ENCODE results near the gene GIT2. TPM values are rescaled to one million over a fixed set of nuclear protein-coding genes. Genes with fewer than 3 reads are reported as not detected.
"Not testable (repeated sequence)": the region's sequence is repeated elsewhere in the genome, so short reads cannot be mapped to it uniquely, and the experiment has no call there.

Gene GIT2
- total RNA-seq, 1 experiment from 2014 or later, result 23.0 TPM

GRCh38 chr12:109986236-109986635, 9.9 kb downstream of the GIT2 start:
- DNase-seq (ENCODE audit: extremely low read depth, low read depth), result not testable (repeated sequence)

- no peak for DNase-seq (ENCODE audit: extremely low read depth, low read depth)
These were observed 12.6 kb downstream of the GIT2 start for GRCh38 chr12:109983432-109984142.

- no peak for DNase-seq (ENCODE audit: extremely low read depth, low read depth)
These were observed 14.0 kb downstream of the GIT2 start for GRCh38 chr12:109982210-109982609.

- DNase-seq (ENCODE audit: extremely low read depth, low read depth), result no peak
These were observed 14.9 kb downstream of the GIT2 start for GRCh38 chr12:109981311-109981710.

GRCh38 chr12:109972821-109973220, 23.3 kb downstream of the GIT2 start:
- no peak for DNase-seq (ENCODE audit: extremely low read depth, low read depth)

GRCh38 chr12:109968801-109969200, 27.4 kb downstream of the GIT2 start:
- DNase-seq (ENCODE audit: extremely low read depth, low read depth), result no peak

- no peak for DNase-seq (ENCODE audit: extremely low read depth, low read depth)
These were observed 28.1 kb downstream of the GIT2 start for GRCh38 chr12:109968032-109968420.

GRCh38 chr12:109967383-109968031, 28.7 kb downstream of the GIT2 start:
- no peak for DNase-seq (ENCODE audit: extremely low read depth, low read depth)

- DNase-seq (ENCODE audit: extremely low read depth, low read depth), result no peak
These were observed 29.6 kb downstream of the GIT2 start for GRCh38 chr12:109966546-109966945.

- DNase-seq (ENCODE audit: extremely low read depth, low read depth), result no peak
These were observed 32.3 kb downstream of the GIT2 start for GRCh38 chr12:109963743-109964429.

- DNase-seq (ENCODE audit: extremely low read depth, low read depth), result no peak
These were observed 32.8 kb downstream of the GIT2 start for GRCh38 chr12:109963330-109963729.

GRCh38 chr12:109962398-109962797, 33.8 kb downstream of the GIT2 start:
- DNase-seq (ENCODE audit: extremely low read depth, low read depth), result no peak

- DNase-seq (ENCODE audit: extremely low read depth, low read depth), result no peak
These were observed 34.6 kb downstream of the GIT2 start for GRCh38 chr12:109961612-109962011.

- DNase-seq (ENCODE audit: extremely low read depth, low read depth), result no peak
These were observed 35.0 kb downstream of the GIT2 start for GRCh38 chr12:109961201-109961600.

- no peak for DNase-seq (ENCODE audit: extremely low read depth, low read depth)
These were observed 36.6 kb downstream of the GIT2 start for GRCh38 chr12:109959411-109960093.

GRCh38 chr12:109958374-109958773, 37.8 kb downstream of the GIT2 start:
- DNase-seq (ENCODE audit: extremely low read depth, low read depth), result no peak

- DNase-seq (ENCODE audit: extremely low read depth, low read depth), result no peak
These were observed 42.5 kb downstream of the GIT2 start for GRCh38 chr12:109953656-109954055.

- DNase-seq (ENCODE audit: extremely low read depth, low read depth), result no peak
These were observed 43.3 kb downstream of the GIT2 start for GRCh38 chr12:109952873-109953272.

- DNase-seq (ENCODE audit: extremely low read depth, low read depth), result no peak
These were observed 43.9 kb downstream of the GIT2 start for GRCh38 chr12:109952160-109952858.

GRCh38 chr12:109951751-109952150, 44.4 kb downstream of the GIT2 start:
- DNase-seq (ENCODE audit: extremely low read depth, low read depth), result no peak

GRCh38 chr12:109951136-109951535, 45.0 kb downstream of the GIT2 start:
- no peak for DNase-seq (ENCODE audit: extremely low read depth, low read depth)

Measured in NCI-H460 (cell line).